Activated naive CD4-positive, alpha-beta T cell treated with Interleukin-2 at 50 U/mL for 16 hours (primary cell): ENCODE data around the gene SLC22A9.
"Not testable (repeated sequence)": the region's sequence is repeated elsewhere in the genome, so short reads cannot be mapped to it uniquely, and the experiment has no call there.

Experiments
- DNase-seq: peaks from one replicate; pipeline ENCODE4 v3.0.0-alpha.2; 2020

The SLC22A9 gene

DNA sequence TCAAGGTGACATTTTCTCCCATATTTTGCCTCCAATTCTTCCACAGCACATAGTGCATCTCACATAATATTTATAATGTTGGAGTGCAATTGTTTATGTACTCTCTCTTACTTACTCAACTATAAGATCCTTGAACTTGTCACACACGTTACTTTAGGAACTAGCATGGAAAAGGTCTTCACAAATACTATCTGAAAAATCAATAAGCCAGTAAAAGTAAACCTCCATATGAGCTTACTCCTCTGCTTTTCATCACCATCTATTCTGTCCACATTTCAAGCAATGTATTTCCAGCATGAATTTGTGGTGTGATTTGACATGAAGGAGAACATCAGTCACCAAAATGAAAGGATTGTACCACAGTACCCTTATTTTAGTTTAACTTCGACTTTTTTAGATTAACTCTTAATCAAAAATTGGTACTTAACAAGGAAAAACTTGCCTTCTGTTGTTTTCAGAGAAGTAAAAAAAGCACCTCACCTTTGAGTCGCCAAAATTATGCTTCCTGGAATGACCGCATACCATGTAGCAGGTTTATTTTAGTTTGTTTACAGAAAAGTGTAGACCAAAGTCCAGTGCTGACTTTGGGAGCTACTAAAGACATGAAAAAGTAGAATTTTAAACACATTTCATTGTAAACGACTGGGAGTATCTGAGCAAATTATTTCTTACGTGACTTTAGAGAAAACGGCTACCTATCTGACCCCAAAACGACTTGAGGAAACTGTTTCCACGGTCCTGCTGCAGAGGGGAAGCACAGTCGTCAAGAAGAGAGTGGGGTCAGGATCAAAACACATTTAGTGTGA, at the start of gene SLC22A9:
TSS of gene SLC22A9 (plus strand) at position 621 of the 806 bp plus-strand sequence. CDS start 272 bp downstream, outside the sequence.
- no peak for DNase-seq

- no peak for DNase-seq
Observed at GRCh38 chr11:63321723-63322122, 47.9 kb upstream of the SLC22A9 start.

GRCh38 chr11:63335089-63335488, 34.5 kb upstream of the SLC22A9 start:
- not testable (repeated sequence) for DNase-seq

DNA sequence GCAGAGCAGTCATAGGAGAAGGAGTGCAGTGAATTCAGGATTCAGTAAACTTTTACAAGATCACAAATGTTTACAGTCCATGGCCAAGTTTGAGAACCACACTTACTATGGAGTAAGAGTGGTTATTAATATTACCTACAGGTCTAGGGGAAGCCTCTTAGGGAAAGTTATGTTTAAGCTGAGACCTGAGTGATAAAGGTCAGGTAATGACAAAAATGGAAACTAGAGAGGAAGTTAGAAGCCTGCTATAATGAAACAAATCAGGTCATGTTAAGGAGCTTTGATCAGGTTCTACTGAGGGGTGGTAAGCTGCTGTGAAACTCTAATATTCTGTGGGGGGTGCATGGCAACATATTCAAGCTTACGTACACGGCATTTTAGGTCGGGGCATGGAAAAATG, 32.5 kb upstream of the SLC22A9 start:
- no peak for DNase-seq

GRCh38 chr11:63343130-63343529, 26.5 kb upstream of the SLC22A9 start:
- no peak for DNase-seq

DNA sequence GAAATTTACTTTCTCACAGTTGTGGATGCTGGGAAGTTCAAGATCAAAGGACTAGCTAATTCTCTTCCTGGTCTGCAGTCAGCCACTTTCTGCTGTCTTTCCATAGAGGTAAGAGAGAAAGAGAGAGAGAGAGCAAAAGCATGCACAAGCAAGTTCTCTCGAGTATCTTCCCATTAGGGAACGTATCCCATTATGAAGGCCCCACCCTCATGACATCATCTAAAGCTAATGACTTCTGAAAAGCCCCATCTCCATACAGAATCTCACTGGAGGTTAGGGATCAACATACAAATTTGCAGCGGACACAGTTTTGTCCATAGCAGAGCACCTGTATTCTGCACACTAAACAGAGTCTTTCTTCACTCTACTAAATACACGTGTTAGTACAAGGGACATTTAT, 17.4 kb upstream of the SLC22A9 start:
- DNase-seq = no peak

GRCh38 chr11:63362196-63362793, 7.3 kb upstream of the SLC22A9 start:
- DNase-seq = no peak

- no peak for DNase-seq
Observed at GRCh38 chr11:63369971-63370588, 495 bp downstream of the SLC22A9 start.

DNA sequence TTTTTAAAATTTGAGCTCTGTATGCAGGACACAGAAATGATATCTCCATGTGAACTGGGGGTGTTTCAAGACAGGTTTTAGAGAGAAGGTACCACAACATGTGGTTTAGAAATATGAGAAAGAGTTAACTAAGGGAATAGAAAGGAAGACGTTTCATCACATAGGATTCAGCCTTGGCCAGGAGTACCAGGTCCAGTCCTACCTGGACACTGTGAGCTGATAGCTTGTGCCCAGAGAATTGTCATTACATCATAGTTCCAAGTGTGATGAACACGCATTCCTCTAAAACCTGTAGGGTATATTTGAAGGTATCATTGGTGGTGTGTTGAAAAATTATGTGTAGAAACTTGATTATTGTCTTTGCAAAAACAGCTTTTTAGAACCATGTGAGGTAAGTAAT, 1.8 kb downstream of the SLC22A9 start:
- DNase-seq = no peak

DNA sequence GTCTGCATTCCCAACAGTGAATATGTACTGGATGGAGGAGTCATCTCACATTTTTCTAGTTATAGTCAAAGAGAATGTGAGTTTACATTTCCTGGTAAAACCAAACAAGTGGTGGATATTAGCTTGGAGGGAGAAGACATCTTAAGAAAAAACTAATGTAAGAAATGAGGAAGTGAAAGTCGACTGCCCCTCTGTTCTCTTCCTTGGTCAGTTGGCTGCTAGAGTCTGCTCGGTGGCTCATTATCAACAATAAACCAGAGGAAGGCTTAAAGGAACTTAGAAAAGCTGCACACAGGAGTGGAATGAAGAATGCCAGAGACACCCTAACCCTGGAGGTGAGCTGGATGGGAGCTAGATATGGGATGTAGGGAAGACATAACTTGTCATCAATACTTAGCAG, 5.8 kb downstream of the SLC22A9 start:
- no peak for DNase-seq

- no peak for DNase-seq
Observed at GRCh38 chr11:63380130-63380529, 10.5 kb downstream of the SLC22A9 start.

- DNase-seq = no peak
Observed at GRCh38 chr11:63395697-63396096, 26.1 kb downstream of the SLC22A9 start.

DNA sequence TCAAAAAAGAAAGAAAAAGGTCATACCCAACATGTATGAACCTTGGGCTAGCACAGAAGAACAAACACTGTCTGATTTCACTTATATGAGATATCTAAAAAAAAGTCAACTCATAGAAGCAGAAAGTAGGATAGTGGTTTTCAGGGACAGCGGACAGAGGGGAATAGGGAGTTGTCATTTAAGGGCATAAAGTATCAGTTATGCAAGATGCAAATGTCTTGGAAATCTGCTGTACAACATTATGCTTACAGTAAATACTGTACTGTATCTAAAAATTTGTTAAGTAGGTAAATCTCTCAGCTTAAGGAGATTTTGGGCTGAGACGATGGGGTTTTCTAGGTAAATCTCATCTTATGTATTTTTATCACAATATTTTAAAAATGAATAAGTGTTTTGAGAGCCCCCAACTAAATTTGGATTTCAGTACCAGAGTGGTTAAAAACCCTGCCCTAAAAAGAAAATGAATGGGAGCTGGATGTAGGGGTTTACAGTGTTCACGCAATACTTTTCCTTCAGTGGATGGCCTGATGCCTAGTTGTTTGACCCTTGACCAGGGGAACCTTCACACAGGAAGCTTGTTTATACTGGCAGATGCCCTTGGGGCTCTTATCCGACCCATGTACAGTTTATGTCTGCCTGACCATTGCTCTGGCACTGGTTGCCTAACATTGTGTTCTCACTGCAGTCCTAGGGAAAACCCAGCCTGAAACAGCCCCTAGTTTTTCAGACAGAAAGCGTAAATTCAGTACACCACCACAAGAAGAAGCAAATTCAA, 34.8 kb downstream of the SLC22A9 start:
- no peak for DNase-seq

DNA sequence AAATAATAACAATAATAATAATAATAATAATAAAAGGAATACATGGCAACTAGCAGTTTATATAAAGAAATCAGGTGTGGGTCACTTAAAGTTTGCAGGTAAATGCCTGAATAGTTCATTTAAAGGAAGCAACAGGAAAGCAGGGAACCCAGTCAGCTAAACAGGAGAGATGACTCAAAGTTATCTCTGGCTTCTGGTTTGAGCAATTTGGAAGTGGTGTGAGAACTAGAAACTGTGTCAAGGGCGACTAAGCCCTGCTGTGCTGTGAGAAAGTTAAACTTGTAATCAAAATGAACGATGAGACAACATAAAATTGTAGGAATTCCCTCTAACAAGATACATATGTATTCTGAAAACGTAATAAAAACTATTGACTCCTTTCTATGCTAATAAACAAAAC, 35.5 kb downstream of the SLC22A9 start:
- no peak for DNase-seq

GRCh38 chr11:63406458-63406857, 36.9 kb downstream of the SLC22A9 start:
- DNase-seq = no peak

- DNase-seq = no peak
Observed at GRCh38 chr11:63417174-63417852, 47.7 kb downstream of the SLC22A9 start.

GRCh38 chr11:63427971-63428508, 58.5 kb downstream of the SLC22A9 start:
- no peak for DNase-seq

DNA sequence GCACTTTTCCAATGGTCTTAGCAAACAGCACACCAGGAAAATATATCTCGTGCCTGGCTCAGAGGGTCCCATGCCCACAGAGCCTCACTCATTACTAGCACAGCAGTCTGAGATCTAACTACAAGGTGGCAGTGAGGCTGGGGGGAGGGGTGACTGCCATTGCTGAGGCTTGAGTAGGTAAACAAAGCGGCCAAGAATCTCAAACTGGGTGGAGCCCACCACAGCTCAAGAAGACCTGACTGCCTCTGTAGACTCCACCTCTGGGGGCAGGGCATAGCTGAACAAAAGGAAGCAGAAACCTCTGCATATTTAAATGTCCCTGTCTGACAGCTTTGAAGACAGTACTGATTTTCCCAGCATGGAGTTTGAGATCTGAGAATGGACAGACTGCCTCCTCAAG, 61.1 kb downstream of the SLC22A9 start:
- not testable (repeated sequence) for DNase-seq

- not testable (repeated sequence) for DNase-seq
Observed at GRCh38 chr11:63435351-63435750, 65.8 kb downstream of the SLC22A9 start.

DNA sequence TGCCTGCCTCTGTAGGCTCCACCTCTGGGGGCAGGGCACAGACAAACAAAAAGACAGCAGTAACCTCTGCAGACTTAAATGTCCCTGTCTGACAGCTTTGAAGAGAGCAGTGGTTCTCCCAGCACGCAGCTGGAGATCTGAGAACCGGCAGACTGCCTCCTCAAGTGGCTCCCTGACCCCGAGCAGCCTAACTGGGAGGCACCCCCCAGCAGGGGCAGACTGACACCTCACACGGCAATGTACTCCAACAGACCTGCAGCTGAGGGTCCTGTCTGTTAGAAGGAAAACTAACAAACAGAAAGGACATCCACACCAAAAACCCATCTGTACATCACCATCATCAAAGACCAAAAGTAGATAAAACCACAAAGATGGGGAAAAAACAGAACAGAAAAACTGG, 66.2 kb downstream of the SLC22A9 start:
- DNase-seq = not testable (repeated sequence)

GRCh38 chr11:63443714-63444113, 74.1 kb downstream of the SLC22A9 start:
- DNase-seq = no peak

- no peak for DNase-seq
Observed at GRCh38 chr11:63444160-63444559, 74.6 kb downstream of the SLC22A9 start.
